Ovary (tissue), 3 donors: ENCODE data around the gene TFF2.

ENCODE experiments used
- EP300 ChIP-seq: sonication (generic); formaldehyde crosslinking; IDR thresholded peaks from one replicate; pipeline ENCODE4 v1.6.1; 2017; ENCODE audit warnings: antibody characterized with exemption
- POLR2A ChIP-seq: fragments of 450-650 bp; IDR thresholded peaks from one replicate; pipeline ENCODE4 v1.6.1; 2017; ENCODE audit warnings: antibody characterized with exemption, mild to moderate bottlenecking, moderate library complexity
- TF ChIP-seq, protein P1 (sequence below), 3 donors: fragments of 450-650 bp in 2 of 3; fragments of 200-600 bp in 1 of 3; IDR thresholded peaks; one replicate each; pipeline versions ENCODE4 v1.5.1 to v1.8.0; 2016 to 2022; ENCODE audit warnings: antibody characterized with exemption in 3 of 3, mild to moderate bottlenecking in 1 of 3
- donor health status: DM: no; HTN: no; CAD: no.

DNA sequence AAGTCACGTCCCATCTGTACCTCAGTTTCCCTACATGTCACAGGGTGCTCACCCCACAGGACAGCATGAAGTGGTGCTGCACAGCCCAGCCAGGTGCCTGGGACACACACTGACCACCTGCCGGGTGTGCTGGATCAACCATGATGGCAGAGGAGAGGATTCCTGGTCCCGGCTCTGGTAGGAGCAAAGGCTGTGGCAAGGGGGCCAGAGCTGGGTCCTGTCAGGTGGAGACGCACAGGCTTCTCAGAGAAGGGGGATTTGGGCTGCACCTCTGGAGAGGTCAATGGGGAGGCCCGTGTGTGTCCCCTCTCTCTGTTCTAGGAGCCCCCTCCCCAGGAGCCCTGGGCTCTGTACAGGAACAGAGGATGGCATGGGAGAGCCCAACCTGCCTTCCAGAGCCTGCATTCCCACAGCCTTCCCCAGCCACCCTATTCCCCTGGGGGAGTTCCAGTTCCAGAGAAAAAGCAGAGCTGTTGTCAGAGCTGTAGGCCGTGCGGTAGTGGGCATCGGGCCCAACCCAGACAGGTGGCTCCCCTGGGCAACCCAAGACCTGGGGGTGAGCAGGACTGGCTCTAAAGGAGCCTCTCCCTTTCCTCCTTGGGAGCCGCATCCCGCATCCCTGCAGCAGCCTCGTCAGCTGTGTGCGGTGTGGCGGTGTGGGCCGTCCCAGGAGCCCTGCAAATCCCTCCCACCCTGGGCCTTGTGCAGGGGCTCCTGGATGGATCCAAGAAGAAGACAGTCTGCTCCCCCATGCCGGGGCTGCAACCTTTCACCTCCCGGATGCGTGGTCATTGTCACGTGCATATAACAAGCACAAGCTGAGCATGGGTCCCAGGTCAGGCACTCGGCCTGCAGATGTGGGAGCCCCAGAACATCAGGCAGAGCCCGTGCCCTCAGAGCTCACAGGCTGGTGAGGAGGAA, 32.7 kb downstream of the TFF2 start:
- TF ChIP-seq, protein P1, sequence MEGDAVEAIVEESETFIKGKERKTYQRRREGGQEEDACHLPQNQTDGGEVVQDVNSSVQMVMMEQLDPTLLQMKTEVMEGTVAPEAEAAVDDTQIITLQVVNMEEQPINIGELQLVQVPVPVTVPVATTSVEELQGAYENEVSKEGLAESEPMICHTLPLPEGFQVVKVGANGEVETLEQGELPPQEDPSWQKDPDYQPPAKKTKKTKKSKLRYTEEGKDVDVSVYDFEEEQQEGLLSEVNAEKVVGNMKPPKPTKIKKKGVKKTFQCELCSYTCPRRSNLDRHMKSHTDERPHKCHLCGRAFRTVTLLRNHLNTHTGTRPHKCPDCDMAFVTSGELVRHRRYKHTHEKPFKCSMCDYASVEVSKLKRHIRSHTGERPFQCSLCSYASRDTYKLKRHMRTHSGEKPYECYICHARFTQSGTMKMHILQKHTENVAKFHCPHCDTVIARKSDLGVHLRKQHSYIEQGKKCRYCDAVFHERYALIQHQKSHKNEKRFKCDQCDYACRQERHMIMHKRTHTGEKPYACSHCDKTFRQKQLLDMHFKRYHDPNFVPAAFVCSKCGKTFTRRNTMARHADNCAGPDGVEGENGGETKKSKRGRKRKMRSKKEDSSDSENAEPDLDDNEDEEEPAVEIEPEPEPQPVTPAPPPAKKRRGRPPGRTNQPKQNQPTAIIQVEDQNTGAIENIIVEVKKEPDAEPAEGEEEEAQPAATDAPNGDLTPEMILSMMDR (IDR thresholded peaks at IDR 0.05) = no peak
- no peak for TF ChIP-seq EP300
- no peak for TF ChIP-seq POLR2A
